WERI-Rb-1 (cell line): ENCODE results near the gene SBNO2.

Experiments used
- DNase-seq: peaks from one replicate; pipeline ENCODE4 v3.0.0-alpha.2; 2020
- H3K27ac ChIP-seq: fragments of 250-450 bp; sonication (Bioruptor Pico); 2 replicates; pipeline ENCODE4 v1.5.1; 2020; ENCODE audit warnings: mild to moderate bottlenecking, moderate library complexity
- H3K27me3 ChIP-seq: fragments of 250-450 bp; sonication (Bioruptor Pico); 2 replicates; pipeline ENCODE4 v1.5.1; 2021; ENCODE audit warnings: mild to moderate bottlenecking, low read depth, moderate library complexity; ENCODE audit not compliant: insufficient read depth, severe bottlenecking
- H3K36me3 ChIP-seq: fragments of 250-450 bp; sonication (Bioruptor Pico); 2 replicates; pipeline ENCODE4 v1.5.1; 2020; ENCODE audit warnings: mild to moderate bottlenecking, moderate library complexity
- H3K4me3 ChIP-seq: 2 replicates; pipeline ENCODE4 v1.5.1; 2011; ENCODE audit warnings: low read depth, mild to moderate bottlenecking, control low read depth, low read length
- H3K9me3 ChIP-seq: fragments of 250-450 bp; sonication (Bioruptor Pico); 2 replicates; pipeline ENCODE4 v1.5.1; 2021; ENCODE audit warnings: mild to moderate bottlenecking, moderate library complexity; ENCODE audit not compliant: severe bottlenecking
- TF ChIP-seq, protein P1 (sequence below): IDR thresholded peaks from 2 replicates; pipeline ENCODE4 v1.5.1; 2011; ENCODE audit warnings: low read depth, mild to moderate bottlenecking, control low read depth, inconsistent platforms, low read length

SBNO2 gene

DNA sequence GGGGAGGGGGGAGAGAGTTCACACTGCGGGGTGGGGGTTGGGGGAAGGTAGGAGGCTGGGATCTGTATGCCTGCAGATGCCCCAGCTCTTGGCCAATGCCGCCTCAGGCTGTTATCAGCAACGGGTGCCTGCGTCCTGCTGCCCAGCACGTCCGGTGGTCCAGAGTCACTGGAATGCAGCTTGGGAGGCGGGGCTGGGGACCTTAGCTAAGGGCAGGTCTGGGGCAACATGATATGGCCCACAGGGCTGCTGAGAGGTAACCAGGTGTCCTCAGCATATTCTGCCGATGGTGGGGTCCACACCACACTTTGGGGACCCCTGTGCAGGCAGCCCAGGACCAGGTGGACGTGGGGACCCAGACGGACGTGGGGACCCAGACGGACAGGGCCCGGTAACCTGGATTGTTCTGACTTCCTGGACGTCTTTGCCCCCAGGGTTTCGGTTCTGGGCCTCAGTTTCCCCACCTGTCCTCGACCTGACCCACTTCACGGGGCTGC, 107.8 kb downstream of the SBNO2 start:
- TF ChIP-seq, protein P1, sequence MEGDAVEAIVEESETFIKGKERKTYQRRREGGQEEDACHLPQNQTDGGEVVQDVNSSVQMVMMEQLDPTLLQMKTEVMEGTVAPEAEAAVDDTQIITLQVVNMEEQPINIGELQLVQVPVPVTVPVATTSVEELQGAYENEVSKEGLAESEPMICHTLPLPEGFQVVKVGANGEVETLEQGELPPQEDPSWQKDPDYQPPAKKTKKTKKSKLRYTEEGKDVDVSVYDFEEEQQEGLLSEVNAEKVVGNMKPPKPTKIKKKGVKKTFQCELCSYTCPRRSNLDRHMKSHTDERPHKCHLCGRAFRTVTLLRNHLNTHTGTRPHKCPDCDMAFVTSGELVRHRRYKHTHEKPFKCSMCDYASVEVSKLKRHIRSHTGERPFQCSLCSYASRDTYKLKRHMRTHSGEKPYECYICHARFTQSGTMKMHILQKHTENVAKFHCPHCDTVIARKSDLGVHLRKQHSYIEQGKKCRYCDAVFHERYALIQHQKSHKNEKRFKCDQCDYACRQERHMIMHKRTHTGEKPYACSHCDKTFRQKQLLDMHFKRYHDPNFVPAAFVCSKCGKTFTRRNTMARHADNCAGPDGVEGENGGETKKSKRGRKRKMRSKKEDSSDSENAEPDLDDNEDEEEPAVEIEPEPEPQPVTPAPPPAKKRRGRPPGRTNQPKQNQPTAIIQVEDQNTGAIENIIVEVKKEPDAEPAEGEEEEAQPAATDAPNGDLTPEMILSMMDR = no peak
- Histone ChIP-seq H3K36me3 (peaks cover 16% of the 10 kb centered on the region), H3K9me3 (peaks cover 2% of the 10 kb centered on the region), H3K27me3 (no peaks in the 10 kb centered on the region), H3K4me3 (peak overlapping the region; percentile 63; the same call in 1 of the 2 replicates), H3K27ac (no peak overlapping the region)
- no peak for DNase-seq

DNA sequence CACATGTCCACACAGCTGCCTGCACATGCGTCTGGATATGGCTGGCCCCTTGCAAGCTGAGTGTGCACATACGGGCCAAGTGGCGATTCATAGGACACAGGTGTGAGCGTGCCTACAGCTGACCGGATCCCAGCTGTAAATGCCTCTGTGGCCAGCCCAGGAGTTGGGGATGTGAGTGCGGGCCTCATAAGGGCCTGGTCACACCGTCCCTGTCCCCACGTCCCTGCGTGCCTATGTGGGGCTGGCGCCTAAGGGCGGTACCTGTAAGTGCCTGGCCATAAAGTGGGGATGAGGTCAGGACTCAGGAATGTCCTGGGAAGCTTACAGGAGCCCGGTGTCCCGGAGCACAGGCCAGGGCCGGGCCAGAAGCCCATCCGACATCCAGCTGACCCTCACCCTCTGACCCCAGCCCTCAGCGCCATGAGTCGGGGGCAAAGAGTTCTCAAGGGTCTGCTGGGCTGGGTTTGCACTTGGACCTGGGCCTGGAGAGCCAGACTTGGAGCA, 108.4 kb downstream of the SBNO2 start:
- H3K27ac ChIP-seq = no peak overlapping the region
- no peak overlapping the region for H3K4me3 ChIP-seq

DNA sequence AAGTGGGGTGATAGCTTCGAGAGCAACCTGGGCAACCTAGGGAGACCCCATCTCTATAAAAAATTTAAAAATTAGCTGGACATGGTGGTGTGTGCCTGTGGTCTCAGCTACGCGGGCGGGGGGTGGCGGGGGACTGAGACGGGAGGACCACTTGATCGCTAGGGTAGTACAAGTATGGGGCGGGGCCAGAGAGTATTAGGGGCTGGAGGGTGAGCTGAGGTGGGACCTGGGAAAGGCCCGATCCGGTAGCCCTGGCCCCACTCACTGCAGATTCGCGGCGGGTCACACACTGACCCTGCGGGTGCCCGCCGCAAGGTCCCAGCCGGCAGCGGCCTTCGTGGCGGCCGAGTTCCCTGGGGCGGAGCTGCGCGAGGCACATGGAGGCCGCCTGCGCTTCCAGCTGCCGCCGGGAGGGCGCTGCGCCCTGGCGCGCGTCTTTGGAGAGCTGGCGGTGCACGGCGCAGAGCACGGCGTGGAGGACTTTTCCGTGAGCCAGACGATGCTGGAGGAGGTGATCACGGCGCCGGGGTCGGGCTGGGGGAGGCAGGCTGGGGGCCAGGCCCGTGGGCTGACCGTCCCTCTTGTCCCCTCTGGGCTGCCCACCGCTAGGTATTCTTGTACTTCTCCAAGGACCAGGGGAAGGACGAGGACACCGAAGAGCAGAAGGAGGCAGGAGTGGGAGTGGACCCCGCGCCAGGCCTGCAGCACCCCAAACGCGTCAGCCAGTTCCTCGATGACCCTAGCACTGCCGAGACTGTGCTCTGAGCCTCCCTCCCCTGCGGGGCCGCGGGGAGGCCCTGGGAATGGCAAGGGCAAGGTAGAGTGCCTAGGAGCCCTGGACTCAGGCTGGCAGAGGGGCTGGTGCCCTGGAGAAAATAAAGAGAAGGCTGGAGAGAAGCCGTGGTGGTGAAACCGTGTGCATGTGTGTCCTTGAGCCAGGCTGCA, 109.1 kb downstream of the SBNO2 start:
- H3K27me3 ChIP-seq = no peaks in the 10 kb centered on the region
- TF ChIP-seq, protein P1 = no peak
- H3K9me3 ChIP-seq = peaks cover 2% of the 10 kb centered on the region
- peaks cover 25% of the 10 kb centered on the region for H3K36me3 ChIP-seq
- H3K27ac ChIP-seq = no peak overlapping the region
- DNase-seq = no peak
- H3K4me3 ChIP-seq = no peak overlapping the region

More for the DNA sequence above, 108.4 kb downstream of the SBNO2 start:
- no peaks in the 10 kb centered on the region for H3K27me3 ChIP-seq
- TF ChIP-seq, protein P1 = no peak
- DNase-seq = no peak
- H3K36me3 ChIP-seq = peaks cover 19% of the 10 kb centered on the region
- peaks cover 2% of the 10 kb centered on the region for H3K9me3 ChIP-seq

DNA sequence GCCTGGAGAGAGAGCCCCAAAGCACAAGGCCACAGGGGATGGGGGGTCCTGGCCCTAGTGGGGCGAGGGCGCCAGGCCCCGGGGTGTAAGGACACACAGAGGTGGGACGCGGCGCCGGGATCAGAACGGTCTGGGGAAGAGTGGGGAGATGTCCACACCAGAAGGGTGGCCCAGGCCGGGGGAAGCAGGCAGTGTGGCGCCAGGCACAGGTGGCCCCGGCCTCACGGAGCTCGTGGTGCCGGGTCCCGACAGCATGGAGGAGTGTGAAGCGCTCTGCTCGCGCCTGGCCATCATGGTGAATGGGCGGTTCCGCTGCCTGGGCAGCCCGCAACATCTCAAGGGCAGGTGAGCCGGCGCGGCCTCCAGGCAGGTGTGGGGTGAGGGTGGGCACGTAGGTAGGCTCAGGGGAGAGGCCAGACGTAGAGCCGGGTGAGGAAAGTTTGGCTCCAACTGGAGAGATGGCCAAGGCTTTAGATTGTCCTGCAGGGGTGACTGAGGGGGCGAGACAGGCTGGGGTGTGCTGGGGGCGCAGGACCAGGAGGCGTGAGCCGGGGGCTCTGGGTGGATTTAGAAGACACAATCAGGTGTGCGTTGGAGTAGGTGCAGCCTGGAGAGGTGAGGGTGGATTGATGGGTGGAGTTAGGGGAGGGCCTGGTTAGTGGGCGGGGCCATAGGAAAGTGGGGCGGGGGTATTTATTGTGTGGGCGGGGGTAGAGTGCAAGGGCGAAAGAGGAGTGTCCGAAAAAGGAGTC, 110.0 kb downstream of the SBNO2 start:
- DNase-seq = no peak
- no peaks in the 10 kb centered on the region for H3K27me3 ChIP-seq

More for the DNA sequence above, 110.0 kb downstream of the SBNO2 start:
- Histone ChIP-seq H3K4me3 (no peak overlapping the region), H3K36me3 (peaks cover 33% of the 10 kb centered on the region), H3K27ac (no peak overlapping the region), H3K9me3 (peaks cover 2% of the 10 kb centered on the region)
- TF ChIP-seq, protein P1 = no peak
